ENCODE data around the gene OR1I1.

The OR1I1 gene

DNA sequence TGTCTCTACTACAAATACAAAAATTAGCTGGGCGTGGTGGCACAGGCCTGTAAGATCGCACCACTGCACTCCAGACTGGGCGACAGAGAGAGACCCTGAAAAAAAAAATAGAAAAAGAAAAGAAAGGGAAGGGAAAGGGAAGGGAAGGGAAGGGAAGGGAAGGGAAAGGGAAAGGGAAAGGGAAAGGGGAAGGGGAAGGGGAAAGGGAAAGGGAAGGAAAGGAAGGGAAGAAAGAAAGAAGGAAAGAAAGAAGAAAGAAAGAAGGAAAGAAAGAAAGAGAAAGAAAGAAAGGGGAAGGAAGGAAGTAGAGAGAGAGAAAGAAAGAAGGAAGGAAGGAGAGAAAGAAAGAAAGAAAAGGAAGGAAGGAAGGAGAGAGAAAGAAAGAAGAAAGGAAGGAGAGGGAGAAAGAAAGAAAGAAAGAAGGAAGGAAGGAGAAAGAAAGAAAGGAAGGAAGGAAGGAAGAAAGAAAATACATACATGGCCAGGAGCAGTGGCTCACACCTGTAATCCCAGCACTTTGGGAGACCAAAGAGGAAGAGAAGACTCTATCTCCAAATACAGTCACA lies 17.1 kb downstream of the OR1I1 start:
- DNase-seq: no peak

DNA sequence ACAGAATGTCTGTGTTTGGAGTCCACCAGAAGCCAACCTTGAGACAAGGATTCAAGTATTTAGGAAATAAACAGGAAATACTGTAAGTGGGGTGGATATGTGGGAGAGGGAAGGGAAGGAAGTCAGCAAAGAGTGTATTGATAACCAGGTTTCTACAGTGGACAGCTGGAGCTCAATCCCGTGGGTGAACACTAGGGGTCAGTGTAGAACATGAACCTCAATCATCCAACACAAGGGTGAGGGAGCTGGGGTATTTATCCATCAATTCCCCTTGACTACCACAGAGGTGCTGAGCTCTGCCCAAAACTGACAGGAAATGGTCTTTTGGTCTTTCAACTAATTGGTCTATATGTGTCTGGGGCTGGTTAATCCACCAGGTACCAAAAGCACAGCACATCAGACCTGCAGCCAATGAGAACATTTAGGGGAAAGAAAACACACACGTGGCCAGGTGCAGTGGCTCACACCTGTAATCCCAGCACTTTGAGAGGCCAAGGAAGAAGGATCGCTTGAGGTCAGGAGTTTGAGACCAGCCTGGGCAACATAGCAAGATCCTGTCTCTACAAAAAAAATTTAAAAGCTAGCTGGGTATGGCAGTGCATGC lies 19.6 kb downstream of the OR1I1 start:
- DNase-seq: peak; percentile 72 to 75

GRCh38 chr19:15104003-15104402 lies 22.0 kb downstream of the OR1I1 start:
- DNase-seq: no peak

DNA sequence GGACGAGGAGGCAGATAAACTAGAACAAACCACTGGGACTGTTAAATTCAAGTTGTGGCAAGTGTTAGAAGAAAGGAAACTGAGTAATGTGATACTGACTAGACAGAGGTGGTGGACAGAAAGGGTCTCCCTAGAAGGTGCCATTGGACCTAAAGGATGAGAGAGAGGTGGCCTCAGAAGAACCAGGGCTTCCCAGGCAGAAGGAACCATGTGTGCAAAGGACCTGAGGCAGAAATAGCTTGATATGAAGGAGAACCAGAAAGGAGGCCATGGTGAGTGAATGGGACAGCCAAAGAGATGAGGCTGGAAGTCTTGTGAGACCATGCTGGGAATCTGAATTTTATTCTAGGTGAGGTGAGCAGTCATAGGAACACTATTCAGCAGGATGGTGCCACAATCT lies 22.4 kb downstream of the OR1I1 start:
- no peak for DNase-seq

DNA sequence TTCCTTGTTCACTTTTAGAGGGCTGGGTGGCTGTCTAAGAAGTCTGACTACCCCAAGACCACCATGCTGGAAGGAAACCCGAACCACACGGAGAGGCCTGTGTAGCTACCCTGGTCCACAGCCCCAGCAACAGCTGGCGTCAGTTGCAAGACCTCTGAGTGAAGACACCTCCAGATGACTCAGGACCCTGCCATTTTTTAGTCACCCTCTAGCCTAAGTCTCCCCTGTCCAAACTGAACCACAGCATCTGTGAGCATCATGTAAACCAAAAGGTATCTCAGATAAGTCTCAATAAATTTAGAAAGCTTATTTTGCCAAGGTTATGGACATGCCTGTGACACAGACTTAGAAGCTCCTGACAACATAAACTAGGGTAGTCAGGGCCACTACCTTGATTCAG lies 23.0 kb downstream of the OR1I1 start:
- DNase-seq: no peak

DNA sequence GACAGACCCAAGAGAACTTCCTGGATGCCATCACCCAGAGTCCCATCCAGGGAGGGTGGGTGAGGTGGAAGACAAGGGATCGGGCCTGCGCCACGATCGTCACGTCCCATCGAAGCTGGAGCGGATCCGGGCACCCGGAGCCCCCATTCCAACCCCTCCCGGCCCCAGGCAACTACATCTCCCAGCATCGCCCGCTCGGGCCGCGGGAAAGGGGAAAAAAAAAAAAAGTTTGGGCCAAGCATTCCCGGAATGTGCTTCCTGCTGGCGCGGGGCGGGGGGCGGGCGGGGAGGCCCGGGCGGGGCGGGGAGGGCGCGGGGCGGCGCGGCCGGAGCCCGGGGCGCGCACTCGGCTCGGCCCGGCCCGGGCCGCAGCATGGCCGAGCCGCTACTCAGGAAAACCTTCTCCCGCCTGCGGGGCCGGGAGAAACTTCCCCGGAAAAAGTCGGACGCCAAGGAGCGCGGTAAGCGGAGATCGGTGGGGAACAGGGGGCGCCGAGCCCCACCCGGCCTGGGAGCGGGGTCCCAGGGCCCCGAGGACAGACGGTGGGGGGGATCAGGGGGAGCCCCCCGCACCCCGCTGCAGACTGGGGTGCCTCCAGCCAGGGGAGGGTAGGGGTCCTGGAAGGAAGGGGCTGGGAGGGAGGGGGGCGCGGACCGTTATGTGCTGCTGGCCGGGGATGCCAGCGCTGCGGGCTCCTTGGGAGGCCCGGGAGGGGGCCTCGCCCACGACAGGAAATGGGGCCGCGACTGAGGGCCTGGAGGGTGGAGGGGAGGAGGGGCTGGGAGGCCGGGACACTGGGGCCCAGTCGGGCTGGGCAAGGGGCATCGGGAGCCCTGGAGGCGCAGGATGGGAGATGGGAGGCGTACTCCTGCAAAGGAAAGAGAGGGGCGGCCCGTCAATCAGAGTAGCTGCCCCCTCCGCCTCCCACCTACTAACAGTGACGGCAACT lies 25.3 kb downstream of the OR1I1 start, which contains the start of gene SYDE1:
Gene SYDE1, plus strand, starts transcription at position 341 of the 950 bp plus-strand sequence. Its CDS starts 33 bp downstream, at position 374.
- DNase-seq: peak; percentile 55 to 68

DNA sequence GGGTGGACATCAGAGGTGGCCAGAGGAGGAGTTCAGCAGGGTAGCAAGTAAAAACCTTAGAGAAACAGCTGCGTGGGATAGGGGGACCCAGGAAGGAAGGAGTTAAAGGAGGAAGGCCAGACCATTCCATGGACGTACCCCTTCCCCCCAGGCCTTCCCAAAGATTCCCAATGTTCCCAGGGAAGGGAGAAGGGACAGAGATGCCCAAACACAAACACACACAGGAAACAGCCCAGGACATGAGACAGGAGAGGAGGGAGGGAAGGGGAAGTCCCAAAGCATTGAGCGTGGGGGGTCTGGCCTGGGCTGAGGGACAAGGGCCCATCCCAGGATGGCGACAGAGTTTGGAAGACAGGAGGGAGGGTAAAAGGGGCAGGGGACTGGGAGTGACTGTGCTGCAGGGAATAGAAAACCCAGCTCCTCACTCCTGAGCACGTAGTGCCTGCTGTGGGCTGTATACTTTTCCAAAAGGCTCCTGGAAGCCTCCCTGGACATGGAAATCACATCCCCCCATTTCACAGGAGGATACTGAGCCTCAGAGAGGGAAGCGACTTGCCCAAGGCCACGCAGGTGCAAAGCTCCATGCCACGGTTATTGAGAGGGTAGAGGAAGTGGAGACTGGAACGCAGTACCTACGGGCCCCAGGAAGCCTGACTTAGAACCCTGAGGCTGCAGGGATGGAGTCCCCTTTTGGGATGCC lies 26.3 kb downstream of the OR1I1 start:
- no peak for DNase-seq

DNA sequence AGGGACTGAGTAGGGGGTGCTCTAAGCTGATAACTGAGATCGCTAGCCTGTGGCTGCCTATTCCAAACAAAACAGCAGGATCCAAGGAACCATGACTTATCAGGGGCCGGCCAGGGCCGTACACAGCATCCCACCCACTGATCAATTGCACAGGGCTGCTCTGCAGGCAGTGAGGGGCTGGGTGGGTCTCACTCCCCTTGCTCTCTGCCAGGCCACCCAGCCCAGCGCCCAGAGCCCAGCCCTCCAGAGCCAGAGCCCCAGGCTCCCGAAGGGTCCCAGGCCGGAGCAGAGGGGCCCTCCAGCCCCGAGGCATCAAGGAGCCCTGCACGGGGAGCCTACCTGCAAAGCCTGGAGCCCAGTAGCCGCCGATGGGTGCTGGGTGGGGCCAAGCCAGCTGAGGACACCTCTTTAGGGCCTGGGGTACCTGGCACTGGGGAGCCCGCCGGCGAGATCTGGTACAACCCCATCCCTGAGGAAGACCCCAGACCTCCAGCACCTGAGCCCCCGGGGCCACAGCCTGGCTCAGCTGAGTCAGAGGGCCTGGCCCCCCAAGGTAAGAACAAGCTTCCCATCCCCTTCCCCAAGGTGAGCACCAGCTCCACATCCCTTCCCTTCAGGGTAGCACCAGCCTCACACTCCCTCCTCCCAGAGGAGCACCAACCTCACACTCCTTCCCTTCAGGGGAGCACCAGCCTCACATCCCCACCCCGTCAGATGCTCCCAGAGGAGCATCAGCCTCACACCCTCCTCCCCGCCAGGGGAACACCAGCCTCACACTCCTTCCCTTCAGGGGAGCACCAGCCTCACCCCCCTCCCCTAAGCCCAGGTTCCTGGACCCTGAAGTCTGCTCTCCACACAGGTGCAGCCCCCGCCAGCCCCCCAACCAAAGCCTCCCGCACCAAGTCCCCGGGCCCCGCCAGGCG lies 27.1 kb downstream of the OR1I1 start:
- DNase-seq: no peak

GRCh38 chr19:15109768-15110417 lies 27.9 kb downstream of the OR1I1 start:
- no peak for DNase-seq

DNA sequence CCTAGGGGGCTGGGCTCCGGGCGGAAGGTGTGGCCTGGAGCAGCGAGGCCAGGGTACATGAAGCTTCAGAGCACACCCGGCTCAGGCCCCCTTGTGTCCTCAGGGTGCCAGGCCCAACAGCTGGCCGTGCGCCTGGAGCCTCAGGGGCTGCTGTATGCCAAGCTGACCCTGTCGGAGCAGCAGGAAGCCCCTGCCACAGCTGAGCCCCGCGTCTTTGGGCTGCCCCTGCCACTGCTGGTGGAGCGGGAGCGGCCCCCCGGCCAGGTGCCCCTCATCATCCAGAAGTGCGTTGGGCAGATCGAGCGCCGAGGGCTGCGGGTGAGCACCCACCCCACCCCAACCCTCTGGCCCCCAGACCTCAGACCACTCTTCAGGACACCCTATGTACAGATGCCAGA lies 28.4 kb downstream of the OR1I1 start:
- DNase-seq: no peak

- DNase-seq: no peak
These were observed 29.7 kb downstream of the OR1I1 start for GRCh38 chr19:15111758-15112157.

- no peak for DNase-seq
These were observed 30.4 kb downstream of the OR1I1 start for GRCh38 chr19:15112385-15112784.

GRCh38 chr19:15113245-15114152 lies 31.5 kb downstream of the OR1I1 start:
- DNase-seq: no peak

- DNase-seq: no peak
These were observed 32.1 kb downstream of the OR1I1 start for GRCh38 chr19:15114153-15114540.

DNA sequence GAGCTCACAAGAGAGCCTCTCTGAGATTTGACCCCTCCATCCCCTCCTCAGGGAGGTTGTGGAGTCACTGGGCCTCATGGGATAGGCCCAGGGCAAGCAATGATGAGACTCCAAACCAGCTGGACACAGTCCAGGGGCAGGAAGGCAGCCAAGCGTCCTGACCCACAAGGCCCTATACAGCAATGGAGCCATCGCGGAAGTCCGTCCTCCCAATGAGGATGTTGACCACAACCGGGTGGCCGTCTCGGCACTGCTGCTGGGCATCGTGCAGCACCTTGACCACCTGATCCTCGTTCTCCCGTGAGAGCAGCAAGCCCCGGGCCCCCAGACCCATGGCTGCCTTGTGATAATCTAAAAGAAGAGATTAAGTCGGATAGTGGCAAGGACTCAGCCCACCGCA lies 33.1 kb downstream of the OR1I1 start:
- no peak for DNase-seq

DNA sequence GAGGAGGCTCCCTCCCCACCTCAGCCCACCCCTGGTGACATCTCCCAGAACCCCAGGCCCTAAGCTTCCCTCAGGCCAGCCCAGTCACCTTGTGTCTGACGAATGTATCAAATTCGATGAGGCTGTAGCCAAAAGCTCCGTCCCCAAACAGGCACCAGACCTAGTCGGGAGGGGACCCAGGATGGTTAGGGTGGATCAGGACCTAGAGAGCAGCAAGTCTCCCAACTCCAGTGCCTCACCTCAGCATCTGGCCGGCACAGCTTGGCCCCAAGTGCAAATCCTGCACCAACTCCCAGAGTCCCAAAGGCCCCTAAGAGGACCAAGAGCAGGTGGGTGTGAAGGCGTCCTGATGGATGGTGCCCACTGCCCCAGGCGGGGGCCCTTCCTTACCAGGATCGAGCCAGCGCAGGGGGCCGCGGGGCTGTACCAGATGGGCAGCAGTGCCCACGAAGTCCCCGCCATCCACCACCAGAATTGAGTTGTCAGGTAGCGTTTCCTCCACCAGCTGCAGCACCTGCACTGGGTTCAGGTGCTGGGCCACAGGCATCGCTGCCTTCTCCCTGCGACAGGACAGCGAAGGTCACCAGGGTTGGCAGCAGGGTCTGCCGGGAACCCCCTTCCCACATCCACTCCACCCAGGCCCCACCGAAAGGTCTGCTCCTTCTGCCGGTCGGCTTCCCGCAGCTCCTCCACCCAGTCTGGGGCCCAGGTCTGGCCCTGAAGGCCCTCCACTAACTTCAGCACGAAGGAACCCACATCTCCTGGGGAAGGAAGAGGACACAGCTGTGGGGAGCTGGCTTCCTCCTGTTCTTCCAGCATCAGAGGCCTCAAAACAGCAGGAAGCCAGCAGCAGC lies 34.0 kb downstream of the OR1I1 start:
- DNase-seq: no peak

DNA sequence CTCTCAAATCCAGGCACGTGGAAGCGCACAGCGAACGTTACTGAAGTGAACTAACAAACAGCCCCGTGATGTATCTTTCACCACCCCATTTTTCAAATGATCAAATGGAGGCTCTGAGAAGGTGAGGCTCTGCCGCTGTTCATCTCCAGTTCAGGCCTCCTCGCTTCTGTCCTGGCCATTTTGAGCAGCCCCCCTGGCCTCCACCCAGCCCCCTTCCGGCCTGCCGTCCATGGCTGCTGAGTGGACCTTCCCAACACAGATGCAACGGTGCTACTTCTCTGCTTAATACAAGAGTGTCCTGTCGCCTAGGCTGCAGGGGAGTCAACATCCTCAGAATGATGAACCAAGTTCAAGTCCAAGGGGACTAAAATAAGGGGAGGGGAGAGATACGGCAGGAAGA lies 34.8 kb downstream of the OR1I1 start:
- no peak for DNase-seq

DNA sequence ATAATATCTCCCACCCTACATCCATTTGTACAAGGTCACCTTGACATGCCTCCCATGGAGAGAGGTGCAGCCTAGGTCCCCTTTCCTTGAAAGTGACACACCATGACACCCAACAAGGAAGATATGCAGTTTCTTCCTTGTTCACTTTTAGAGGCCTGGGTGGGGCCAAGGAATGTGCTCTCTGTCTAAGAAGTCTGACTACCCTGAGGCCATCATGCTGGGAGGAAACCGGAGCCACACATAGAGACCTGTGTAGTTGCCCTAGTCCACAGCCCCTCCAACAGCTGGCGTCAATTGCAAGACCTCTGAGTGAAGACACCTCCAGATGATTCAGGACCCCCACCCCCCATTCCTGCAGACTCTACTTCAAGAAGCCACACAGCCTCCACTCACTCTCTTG lies 36.2 kb downstream of the OR1I1 start:
- DNase-seq: no peak

DNA sequence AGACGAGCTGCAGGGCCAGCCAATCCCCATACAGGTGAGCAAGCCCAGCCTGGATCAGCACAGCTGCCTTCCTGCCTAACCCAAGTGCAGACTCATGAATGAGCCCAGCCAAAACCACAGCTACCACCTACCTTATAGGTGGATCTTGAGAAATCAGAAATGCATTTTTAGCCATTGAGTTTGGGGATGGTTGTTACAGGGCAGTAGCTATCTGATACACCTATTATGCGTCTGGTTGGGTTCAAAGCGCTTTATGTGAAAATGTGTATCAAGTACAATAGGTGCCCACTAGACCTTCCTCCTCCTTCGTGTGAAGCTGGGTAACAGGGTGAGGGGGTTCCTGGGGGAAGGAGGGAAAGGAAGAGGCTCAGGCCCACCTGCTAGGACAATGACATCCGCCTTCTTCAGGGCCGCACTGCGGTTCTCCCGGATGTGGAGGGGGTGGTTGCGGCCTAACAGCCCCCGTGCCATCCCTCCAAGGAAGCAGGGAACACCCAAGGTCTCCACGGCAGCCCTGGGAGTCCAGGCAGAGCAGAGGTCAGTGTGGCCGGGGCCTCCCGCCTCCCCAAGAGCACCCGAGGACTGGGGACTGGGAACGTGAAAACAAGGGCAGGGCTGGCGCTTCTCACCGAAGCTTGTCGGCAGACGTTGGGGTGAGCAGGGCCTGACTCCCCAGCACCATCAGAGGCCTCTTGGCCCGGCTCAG lies 36.9 kb downstream of the OR1I1 start:
- no peak for DNase-seq

Data from activated T-cell treated with anti-CD3 and anti-CD28 coated beads, Interleukin-2, amount 50 U/mL, for 48 hours (primary cell).